Measurements from ENCODE around the gene IL21.

IL21 gene

GRCh38 chr4:122633211-122633610 is 12.3 kb upstream of the IL21 start:
- no peak for TF ChIP-seq CTCF (conservative IDR thresholded peaks at IDR 0.05; ENCODE audit: low read length)
- no peak overlapping the region for H3K4me3 ChIP-seq (ENCODE audit: low read length)
- DNase-seq (ENCODE audit: low read depth), result peak; percentile 55

- DNase-seq (ENCODE audit: low read depth), result no peak
- TF ChIP-seq CTCF (conservative IDR thresholded peaks at IDR 0.05; ENCODE audit: low read length), result no peak
- no peak overlapping the region for H3K4me3 ChIP-seq (ENCODE audit: low read length)
Observed at GRCh38 chr4:122632396-122633143, 11.7 kb upstream of the IL21 start.

- TF ChIP-seq CTCF (conservative IDR thresholded peaks at IDR 0.05; ENCODE audit: low read length), result no peak
- DNase-seq (ENCODE audit: low read depth), result peak; percentile 40
Observed at GRCh38 chr4:122625156-122625555, 4.3 kb upstream of the IL21 start.

GRCh38 chr4:122624205-122624604 is 3.3 kb upstream of the IL21 start:
- TF ChIP-seq CTCF (conservative IDR thresholded peaks at IDR 0.05; ENCODE audit: low read length), result no peak
- no peak overlapping the region for H3K4me3 ChIP-seq (ENCODE audit: low read length)
- DNase-seq (ENCODE audit: low read depth), result no peak

More at GRCh38 chr4:122625156-122625555, 4.3 kb upstream of the IL21 start:
- no peak overlapping the region for H3K4me3 ChIP-seq (ENCODE audit: low read length)

- no peak overlapping the region for H3K4me3 ChIP-seq (ENCODE audit: low read length)
- DNase-seq (ENCODE audit: low read depth), result no peak
- TF ChIP-seq CTCF (conservative IDR thresholded peaks at IDR 0.05; ENCODE audit: low read length), result no peak
Observed at GRCh38 chr4:122623637-122624166, 2.8 kb upstream of the IL21 start.

- no peak overlapping the region for H3K4me3 ChIP-seq (ENCODE audit: low read length)
- DNase-seq (ENCODE audit: low read depth), result no peak
- no peak for TF ChIP-seq CTCF (conservative IDR thresholded peaks at IDR 0.05; ENCODE audit: low read length)
Observed at GRCh38 chr4:122622400-122622799, 1.5 kb upstream of the IL21 start.

GRCh38 chr4:122619611-122620010 is 1.3 kb downstream of the IL21 start:
- DNase-seq (ENCODE audit: low read depth), result no peak
- TF ChIP-seq CTCF (conservative IDR thresholded peaks at IDR 0.05; ENCODE audit: low read length), result no peak
- no peak overlapping the region for H3K4me3 ChIP-seq (ENCODE audit: low read length)

Data from AG10803 (cell line).